Mucosa of rectum (tissue), 2 donors: ENCODE data around the gene ZNF318.

Experiments used
- H3K27ac ChIP-seq, 2 donors: one replicate each; pipeline ENCODE4 v1.7.0; 2013; ENCODE audit warnings: inconsistent platforms in 2 of 2, low read depth in 2 of 2, low read length in 2 of 2
- H3K27me3 ChIP-seq, 2 donors: one replicate each; pipeline ENCODE4 v1.7.0; 2013; ENCODE audit warnings: low read length in 2 of 2; ENCODE audit not compliant: control insufficient read depth in 2 of 2, insufficient read depth in 2 of 2
- H3K36me3 ChIP-seq, 2 donors: one replicate each; pipeline ENCODE4 v1.7.0; 2013; ENCODE audit warnings: low read length in 2 of 2; ENCODE audit not compliant: control insufficient read depth in 2 of 2, insufficient read depth in 2 of 2
- H3K4me1 ChIP-seq, 2 donors: one replicate each; pipeline ENCODE4 v1.7.0; 2013; ENCODE audit warnings: low read length in 2 of 2, mild to moderate bottlenecking in 1 of 2; ENCODE audit not compliant: control insufficient read depth in 2 of 2, insufficient read depth in 2 of 2
- H3K4me3 ChIP-seq, 2 donors: one replicate each; pipeline ENCODE4 v1.7.0; 2013; ENCODE audit warnings: low read length in 2 of 2
- H3K9ac ChIP-seq, 2 donors: one replicate each; pipeline ENCODE4 v1.7.0; 2013; ENCODE audit warnings: low read length in 2 of 2, low read depth in 1 of 2, mild to moderate bottlenecking in 1 of 2
- H3K9me3 ChIP-seq, 2 donors: one replicate each; pipeline ENCODE4 v1.7.0; 2013; ENCODE audit warnings: low read length in 2 of 2; ENCODE audit not compliant: control insufficient read depth in 2 of 2
- donor health status: healthy.
- donor health status: Normal muscosa, but diverticular disease.

ZNF318 gene

DNA sequence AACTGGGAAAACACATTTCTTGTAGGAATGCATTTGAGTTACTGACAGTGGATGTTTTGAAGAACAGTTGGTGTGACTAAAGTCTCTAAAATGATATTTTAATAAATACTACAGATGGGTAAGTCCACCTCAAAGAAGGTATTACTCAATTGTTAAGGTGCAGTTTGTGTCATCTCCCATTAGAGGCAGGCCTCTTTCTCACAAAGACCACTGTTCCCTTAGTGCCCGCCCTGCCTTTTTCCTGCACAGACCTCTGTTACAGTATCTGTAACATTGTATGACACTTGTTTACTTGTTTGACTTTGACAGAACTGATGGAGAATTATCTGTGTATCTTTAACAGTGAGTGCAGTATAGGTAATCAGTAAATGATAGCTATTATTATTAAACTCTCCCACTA lies 55.6 kb downstream of the ZNF318 start:
- Histone ChIP-seq H3K4me3 (no peak overlapping the region), H3K36me3 (no peaks in the 10 kb centered on the region), H3K27ac (no peak overlapping the region), H3K27me3 (no peaks in the 10 kb centered on the region), H3K9me3 (no peaks in the 10 kb centered on the region), H3K4me1 (peaks cover 0 to 8% of the 10 kb centered on the region in 2 donors), H3K9ac (no peak overlapping the region)

DNA sequence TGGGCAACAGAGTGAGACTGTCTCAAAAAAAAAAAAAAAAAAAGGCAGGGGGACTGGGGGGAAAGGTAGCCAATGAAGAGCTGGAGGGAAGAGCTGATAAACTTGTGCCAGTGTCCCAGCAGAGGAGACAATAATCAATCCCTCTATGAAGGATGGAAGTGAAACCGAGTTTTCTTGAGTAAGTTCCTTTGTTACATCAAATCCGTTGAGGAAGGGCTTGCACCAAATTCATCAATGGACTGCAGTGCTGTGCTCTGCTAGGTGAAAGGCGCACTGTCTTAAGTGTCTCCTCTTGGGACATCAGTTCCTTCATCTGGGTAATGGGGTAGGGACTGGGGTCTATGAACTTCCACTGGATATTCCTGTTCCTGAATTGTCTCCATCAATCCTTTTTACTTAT lies 57.8 kb downstream of the ZNF318 start:
- Histone ChIP-seq H3K27ac (no peak overlapping the region), H3K4me3 (no peak overlapping the region), H3K36me3 (no peaks in the 10 kb centered on the region), H3K9ac (no peak overlapping the region), H3K27me3 (peaks cover 0 to 3% of the 10 kb centered on the region in 2 donors), H3K4me1 (peaks cover 4 to 7% of the 10 kb centered on the region in 2 donors), H3K9me3 (no peaks in the 10 kb centered on the region)

DNA sequence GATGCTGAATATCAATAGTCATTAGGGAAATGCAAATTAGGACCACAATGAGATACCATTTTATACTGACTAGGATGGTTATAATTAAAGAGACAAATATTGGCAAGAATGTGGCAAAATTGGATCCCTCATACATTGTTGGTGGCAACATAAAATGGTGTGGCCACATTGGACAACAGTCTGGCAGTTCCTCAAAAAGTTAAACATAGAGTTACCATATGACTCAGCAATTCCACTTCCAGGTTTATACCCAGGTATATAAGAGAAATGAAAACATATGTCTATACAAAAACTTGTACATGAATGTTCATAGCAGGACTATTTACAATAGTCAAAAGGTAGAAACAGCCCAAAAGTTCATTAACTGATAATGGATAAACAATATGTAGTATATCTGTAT lies 58.8 kb downstream of the ZNF318 start:
- Histone ChIP-seq H3K4me3 (no peak overlapping the region), H3K27ac (no peak overlapping the region), H3K36me3 (no peaks in the 10 kb centered on the region), H3K9me3 (no peaks in the 10 kb centered on the region), H3K4me1 (peaks cover 0 to 4% of the 10 kb centered on the region in 2 donors), H3K27me3 (peaks cover 0 to 3% of the 10 kb centered on the region in 2 donors), H3K9ac (no peak overlapping the region)

DNA sequence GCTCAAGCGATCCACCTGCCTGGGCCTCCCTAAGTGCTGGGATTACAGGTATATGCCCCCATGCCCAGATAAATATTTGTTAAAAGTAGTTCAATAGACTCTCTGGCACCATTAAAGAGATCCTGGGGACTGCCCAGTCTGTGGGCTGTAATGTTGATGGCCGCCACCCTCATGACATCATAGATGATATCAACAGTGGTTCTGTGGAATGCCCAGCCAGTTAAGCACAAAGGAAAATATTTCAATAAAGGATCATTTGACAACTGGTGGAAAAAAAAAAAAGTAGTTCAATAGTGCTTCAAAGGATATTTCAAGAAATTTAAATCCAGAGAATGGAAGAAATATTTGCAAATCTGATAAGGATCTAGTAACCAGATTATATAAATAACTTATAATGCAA lies 59.3 kb downstream of the ZNF318 start:
- H3K27ac ChIP-seq = no peak overlapping the region
- H3K4me3 ChIP-seq = no peak overlapping the region
- no peaks in the 10 kb centered on the region for H3K9me3 ChIP-seq
- H3K4me1 ChIP-seq = peaks cover 0 to 4% of the 10 kb centered on the region in 2 donors
- H3K36me3 ChIP-seq = no peaks in the 10 kb centered on the region
- H3K27me3 ChIP-seq = peaks cover 0 to 3% of the 10 kb centered on the region in 2 donors
- no peak overlapping the region for H3K9ac ChIP-seq

DNA sequence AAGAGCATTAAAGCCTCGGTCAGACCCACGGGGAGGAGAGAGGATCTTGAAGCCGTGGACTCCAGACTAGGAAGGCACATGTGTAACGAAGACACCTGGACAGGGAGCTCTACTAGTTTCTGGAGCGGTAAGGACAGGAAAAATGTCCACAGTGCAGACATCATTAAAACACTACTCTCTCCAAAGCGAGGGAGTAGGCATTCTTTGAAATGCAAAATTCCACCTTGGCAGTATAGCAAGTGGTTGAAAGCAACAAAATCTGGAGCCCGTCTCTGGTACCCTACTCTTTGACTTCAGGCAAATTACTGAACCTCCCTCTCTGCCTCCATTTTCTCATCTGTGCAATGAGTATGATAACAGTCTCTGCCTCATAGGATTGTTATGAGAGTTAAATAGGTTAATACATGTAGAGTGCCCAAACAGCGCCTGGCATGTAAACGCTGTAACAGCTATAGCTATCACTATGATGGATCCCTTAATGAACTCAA lies 60.4 kb downstream of the ZNF318 start:
- H3K4me3 ChIP-seq = peak overlapping the region; percentile 33 to 60

DNA sequence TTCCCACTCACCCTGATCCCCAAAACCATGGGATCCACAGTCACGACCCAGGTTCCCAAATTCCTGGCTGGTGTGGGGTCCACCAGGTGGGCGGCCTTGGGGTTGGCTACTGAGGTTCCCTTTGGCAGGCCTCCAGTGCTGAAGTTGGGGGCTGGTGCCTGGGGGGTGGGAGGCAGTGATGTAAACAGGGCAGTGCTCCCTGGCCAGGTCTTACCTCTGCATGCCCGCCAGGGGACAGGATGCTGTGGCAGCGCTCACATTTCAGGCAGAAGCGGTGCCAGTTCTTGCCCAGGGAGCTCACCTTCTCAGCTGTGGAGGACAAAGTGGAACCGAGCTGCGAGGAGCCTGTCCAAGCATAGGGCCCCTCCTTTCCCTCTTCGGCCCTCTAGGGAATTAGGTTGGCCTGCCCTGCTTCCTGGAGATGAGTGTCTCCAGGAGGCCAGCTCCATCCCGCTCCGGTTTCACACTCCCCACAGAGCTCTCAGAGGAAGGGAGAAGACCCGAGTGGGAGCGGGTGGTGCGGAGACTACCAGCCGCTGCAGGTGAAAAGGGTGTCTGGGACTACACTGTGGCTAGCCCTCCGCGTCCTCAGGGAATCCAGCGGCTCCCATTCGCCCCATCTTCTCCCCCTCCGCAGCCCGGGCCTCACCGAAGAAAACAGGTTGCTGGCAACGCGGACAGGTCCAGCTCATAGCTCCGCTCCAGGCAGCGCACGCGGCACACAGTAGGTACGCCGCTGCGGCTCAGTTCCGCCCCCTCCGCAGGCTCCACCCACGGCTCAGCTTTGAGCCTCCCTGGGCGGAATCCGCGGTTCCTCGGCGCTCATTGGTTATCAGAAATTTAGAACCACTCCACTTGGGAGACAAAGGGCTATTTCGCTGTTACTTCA lies 61.1 kb downstream of the ZNF318 start, which contains the start of gene CRIP3:
CRIP3 (minus strand) TSS at position 726 of the 889 bp plus-strand sequence; CDS start at position 692, 34 bp downstream.
- H3K4me3 ChIP-seq = peak within 1 kb of the TSS; percentile 33 to 60
- H3K27me3 ChIP-seq = peaks cover 0 to 3% of the 10 kb centered on the region in 2 donors
- peaks cover 0 to 4% of the 10 kb centered on the region in 2 donors for H3K4me1 ChIP-seq
- no peaks in the 10 kb centered on the region for H3K36me3 ChIP-seq
- H3K9me3 ChIP-seq = no peaks in the 10 kb centered on the region
- H3K27ac ChIP-seq = no peak within 1 kb of the TSS
- H3K9ac ChIP-seq = no peak within 1 kb of the TSS

More for the DNA sequence above, 60.4 kb downstream of the ZNF318 start:
- Histone ChIP-seq H3K4me1 (peaks cover 0 to 4% of the 10 kb centered on the region in 2 donors), H3K36me3 (no peaks in the 10 kb centered on the region), H3K9ac (no peak overlapping the region), H3K9me3 (no peaks in the 10 kb centered on the region), H3K27me3 (peaks cover 0 to 3% of the 10 kb centered on the region in 2 donors), H3K27ac (no peak overlapping the region)

DNA sequence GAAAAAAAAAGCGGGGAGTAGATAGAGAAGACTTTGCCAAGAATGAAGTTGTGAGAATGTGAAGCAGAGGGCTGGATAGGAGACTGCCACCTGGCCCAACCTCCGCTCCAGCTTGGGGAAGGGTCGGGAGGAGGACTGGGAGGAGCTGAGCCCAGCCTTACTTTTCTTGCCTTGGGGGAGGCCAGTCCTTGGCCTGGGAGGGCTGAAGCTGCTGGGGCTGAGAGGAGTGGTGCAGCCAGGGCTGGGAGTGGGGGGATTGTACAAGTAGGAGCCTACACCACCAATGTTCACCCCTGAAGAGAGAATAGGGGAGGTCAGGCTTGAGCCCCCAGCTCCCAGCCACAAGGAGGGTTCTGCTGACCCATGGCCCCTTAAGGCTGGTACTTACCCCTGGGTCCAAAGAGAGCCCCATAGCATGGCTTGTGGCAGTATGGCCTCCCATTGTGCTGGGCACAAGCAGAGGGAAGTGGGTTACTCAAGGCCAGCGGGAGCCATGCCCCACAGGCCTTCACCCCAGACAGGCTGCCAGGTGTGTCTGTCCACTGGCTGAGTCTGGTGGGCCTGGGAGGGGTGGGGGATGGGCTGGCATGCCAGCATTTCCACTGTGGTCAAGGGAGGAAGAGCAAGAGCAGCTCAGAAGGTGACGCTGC lies 61.9 kb downstream of the ZNF318 start:
- H3K4me3 ChIP-seq = no peak overlapping the region
- peaks cover 0 to 4% of the 10 kb centered on the region in 2 donors for H3K4me1 ChIP-seq
- H3K27ac ChIP-seq = no peak overlapping the region
- H3K9me3 ChIP-seq = no peaks in the 10 kb centered on the region
- H3K27me3 ChIP-seq = peaks cover 0 to 3% of the 10 kb centered on the region in 2 donors
- H3K9ac ChIP-seq = no peak overlapping the region
- H3K36me3 ChIP-seq = no peaks in the 10 kb centered on the region

DNA sequence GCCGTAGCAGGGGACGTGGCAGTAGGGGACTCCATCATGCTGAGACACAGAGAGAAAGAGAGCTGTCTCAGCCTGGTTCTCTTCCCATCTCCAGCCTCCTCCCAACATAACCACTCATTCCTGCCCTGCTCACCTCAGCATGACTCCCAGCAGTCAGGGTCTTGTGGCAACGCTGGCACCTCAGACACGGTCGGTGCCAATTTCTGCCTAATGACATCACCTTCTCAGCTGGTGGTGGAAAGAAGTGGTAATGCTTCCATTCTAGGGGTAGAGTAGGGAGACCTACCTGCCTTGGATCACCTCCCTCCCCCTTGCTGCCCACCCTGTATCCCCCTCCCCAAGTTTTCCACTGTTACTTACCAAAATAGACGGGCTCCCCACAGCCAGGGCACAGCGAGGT lies 63.4 kb downstream of the ZNF318 start:
- Histone ChIP-seq H3K9ac (no peak overlapping the region), H3K27ac (no peak overlapping the region)

DNA sequence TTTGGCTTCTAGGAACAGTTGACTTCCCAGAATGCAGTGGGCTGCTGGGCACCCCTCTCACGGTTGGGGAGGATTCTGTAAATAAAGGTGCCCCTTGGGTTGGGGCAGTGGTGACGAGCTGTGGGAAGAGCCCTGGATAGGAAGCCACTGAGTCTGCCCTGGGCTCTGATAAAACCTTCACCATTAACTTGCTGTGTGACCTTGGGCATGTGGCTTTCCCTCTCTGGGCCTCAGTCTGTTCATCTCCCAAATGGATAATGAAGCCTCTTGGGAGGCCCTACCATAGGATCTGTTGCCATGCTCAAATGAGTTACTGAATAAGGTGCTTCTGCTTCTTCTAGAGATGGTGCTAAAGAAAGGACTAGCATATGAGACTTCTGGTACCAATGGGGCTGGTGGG lies 64.6 kb downstream of the ZNF318 start:
- Histone ChIP-seq H3K36me3 (no peaks in the 10 kb centered on the region), H3K9ac (no peak overlapping the region), H3K9me3 (no peaks in the 10 kb centered on the region), H3K4me1 (peaks cover 0 to 4% of the 10 kb centered on the region in 2 donors), H3K27me3 (peaks cover 0 to 7% of the 10 kb centered on the region in 2 donors), H3K4me3 (no peak overlapping the region), H3K27ac (no peak overlapping the region)

More for the DNA sequence above, 63.4 kb downstream of the ZNF318 start:
- Histone ChIP-seq H3K36me3 (no peaks in the 10 kb centered on the region), H3K27me3 (peaks cover 0 to 5% of the 10 kb centered on the region in 2 donors), H3K9me3 (no peaks in the 10 kb centered on the region), H3K4me1 (peaks cover 0 to 4% of the 10 kb centered on the region in 2 donors), H3K4me3 (no peak overlapping the region)

DNA sequence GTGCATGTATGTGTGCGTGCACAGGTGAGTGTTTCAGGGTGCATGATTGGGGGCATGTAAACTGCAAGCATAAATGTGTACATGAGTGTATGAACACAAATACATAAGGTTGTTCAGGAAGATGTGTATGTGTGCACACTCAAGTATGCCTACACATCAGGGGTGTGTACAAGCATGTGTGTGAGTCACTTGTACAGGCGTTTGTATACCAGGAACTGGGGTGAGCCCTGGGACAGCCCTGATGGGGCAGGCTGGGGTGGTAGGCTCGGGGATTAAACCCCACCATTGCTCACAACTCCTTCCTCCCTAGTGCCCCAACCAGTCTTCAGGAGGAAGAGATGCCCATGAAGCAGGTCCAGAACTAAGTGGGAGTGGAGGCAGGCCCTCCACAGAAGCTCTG lies 65.1 kb downstream of the ZNF318 start:
- Histone ChIP-seq H3K36me3 (no peaks in the 10 kb centered on the region), H3K9me3 (no peaks in the 10 kb centered on the region), H3K4me3 (no peak overlapping the region), H3K27me3 (peaks cover 0 to 7% of the 10 kb centered on the region in 2 donors), H3K4me1 (peaks cover 0 to 4% of the 10 kb centered on the region in 2 donors), H3K27ac (no peak overlapping the region), H3K9ac (no peak overlapping the region)
